Measurements from ENCODE around the gene FAM13B.
"Not testable (repeated sequence)": the region's sequence is repeated elsewhere in the genome, so short reads cannot be mapped to it uniquely, and the experiment has no call there.

The FAM13B gene

DNA sequence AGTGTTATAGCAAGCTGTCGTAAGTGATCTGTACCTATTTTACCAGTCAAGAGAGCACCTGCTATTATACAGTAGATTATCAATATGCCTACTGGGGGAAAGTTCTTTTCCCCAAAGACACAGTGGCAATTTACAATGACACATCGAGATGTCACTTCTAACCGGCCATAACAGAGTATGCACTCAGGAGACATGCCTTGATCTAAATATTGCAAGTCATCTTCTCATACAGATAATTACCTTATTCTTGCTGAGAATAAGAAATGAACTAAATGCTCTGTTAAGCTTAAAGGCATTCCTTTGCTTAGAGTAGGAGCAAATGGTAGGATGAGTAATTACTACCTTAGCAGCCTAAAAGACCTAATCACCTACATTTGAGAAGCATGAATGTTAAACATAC, 72.1 kb downstream of the FAM13B start:
- no peak for DNase-seq (ENCODE audit: low read depth)

DNA sequence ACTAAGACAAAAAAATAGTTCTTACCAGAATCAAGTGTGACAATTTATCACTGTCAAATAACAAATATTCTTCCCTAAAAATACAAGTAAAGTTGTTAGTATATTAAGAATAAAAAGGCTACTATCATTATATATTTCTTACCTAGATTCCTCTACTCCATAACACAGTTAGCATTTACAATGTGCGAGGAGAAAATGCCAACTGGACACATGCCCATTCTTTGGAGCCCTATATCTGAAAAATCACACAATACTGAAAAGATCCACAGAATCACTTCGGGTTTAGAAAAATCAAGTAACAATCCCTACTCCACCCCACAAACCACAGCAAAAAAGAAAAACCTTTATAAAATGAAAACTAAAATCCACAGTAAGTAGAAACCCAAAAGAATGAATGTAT, 72.7 kb downstream of the FAM13B start:
- no peak for DNase-seq (ENCODE audit: low read depth)

DNA sequence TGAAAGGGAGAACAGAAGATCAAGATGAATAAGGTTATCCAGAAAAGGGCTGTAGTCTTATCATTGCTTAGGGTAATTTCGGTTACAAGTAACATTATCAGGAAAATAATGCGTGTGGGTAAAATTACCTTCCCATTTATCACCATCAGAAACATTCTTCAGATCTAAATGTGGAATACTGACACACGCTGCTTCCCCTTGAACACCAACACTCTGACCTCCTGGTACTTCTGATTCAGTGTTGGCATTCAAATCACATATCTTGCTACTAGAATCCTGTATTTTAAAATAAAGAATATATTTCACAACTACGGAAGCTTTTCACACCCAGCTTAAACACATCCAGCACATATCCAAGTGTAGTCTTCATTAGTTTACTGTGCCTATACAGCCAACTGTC, 73.4 kb downstream of the FAM13B start:
- no peak for DNase-seq (ENCODE audit: low read depth)

DNA sequence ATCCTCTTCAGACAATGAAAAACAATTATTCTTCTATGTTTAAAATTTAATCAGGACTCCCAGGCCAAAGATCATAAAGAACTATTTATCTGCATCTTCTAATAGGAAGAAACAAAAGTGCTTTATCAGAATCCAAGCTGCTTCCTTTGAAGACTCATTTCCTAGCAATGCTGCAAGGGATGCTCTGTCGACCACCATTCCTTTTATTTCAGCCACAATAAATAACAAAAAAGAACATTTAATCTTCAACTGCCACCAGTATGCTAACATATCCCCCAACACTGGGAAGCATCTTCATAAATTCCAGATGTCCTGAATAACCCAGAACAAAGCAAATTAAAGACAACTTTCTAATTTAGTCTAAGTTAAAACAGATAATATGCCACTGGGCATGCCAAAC, 74.9 kb downstream of the FAM13B start:
- DNase-seq (ENCODE audit: low read depth), result no peak

DNA sequence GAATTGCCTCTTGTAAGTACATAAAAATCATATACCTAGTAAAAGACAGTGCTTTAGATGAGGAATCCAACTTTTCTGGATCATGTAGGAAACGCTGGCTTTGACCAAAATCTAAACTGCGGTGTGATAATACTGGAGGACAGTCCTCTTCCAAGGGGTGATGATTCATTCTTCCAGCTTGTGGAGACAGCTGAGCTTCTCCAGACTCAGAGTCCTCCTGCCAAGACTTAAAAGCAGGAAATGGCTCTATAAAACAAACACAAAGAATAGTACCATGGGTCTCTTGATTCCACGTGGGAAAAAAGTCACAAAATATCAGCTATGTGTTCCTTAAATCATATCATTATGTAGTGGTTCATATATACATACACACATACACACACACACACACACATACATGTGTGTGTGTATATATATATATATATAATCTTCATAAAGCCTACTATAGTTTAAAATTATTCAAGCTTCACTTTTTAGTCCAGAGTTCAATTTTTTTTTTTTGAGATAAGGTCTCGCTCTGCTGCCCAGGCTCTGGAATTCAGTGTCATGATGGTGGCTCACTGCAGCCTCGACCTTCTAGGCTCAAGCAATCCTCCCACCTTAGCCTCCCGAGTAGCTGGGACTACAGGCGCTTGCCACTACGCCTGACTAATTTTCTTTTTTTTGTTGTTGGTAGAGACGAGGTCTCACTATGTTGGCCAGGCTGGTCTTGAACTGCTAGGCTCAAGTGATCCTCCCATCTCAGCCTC, 78.6 kb downstream of the FAM13B start:
- no peak for DNase-seq (ENCODE audit: low read depth)

DNA sequence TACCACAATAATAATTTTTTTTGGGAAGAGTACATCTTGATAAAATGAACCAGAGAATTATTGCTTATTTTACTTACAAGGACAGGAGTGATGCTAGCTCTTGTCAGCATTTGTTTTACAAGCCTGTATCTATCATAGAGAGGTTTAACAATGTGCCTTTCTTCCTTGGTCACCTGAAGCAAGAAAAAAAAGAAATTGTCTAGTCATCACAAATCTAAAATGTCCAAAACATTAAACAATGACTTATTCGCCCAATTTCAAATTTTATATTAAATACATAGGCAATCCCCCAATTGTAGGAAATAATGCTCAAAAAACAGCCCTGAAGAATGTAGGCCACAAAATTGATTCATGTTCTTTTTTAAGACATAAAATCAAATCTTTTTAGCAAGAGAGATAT, 87.1 kb downstream of the FAM13B start:
- no peak for DNase-seq (ENCODE audit: low read depth)

DNA sequence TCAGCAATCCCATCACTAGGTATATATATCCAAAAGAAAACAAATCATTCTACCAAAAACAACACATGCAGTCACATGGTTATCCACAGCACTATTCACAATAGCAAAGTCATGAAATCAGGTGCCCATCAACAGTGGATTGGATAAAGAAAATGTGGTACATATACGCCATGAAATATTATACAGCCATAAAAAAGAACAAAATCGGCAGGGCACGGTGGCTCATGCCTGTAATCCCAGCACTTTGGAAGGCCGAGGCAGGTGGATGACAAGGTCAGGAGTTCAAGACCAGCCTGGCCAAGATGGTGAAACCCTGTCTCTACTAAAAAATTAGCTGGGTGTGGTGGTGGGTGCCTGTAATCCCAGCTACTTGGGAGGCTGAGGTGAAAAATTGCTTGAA, 88.6 kb downstream of the FAM13B start:
- not testable (repeated sequence) for DNase-seq (ENCODE audit: low read depth)

DNA sequence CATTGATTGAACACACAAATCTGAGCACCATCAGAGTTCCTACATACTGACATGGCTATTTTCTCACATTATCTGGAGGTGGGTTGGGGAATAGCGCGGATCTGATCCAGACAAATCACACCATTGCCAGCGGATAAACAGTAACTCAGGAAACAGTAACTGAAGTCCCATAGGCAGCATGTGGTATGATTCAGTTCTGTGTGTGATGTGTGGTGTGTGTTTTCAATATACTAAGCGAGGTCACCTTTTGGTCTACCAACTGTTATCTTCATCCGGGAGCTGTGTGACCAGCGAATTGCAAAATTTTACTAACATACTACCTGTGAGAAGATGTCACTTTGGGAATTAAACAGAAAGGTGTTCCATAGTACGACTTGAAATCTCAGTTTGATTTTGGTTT, 93.5 kb downstream of the FAM13B start:
- DNase-seq (ENCODE audit: low read depth), result no peak

DNA sequence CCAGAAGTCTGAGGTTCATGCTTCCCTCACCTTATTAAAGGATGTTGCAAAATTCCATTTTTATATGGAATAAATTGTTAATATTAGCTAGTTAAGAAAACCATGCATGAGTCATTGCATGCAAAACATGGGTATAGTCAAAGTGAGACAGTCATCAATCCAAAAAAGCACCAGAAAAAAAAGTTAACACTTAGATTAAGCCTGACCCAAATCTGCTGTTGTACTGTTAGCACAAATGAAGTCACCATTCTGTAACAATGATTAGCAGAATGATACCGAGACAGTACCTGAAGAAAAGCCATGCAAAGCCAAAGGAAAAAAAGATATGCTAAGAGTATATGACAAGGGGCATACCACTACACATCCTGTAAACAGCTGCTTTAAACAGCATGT, 94.1 kb downstream of the FAM13B start:
- DNase-seq (ENCODE audit: low read depth), result no peak

DNA sequence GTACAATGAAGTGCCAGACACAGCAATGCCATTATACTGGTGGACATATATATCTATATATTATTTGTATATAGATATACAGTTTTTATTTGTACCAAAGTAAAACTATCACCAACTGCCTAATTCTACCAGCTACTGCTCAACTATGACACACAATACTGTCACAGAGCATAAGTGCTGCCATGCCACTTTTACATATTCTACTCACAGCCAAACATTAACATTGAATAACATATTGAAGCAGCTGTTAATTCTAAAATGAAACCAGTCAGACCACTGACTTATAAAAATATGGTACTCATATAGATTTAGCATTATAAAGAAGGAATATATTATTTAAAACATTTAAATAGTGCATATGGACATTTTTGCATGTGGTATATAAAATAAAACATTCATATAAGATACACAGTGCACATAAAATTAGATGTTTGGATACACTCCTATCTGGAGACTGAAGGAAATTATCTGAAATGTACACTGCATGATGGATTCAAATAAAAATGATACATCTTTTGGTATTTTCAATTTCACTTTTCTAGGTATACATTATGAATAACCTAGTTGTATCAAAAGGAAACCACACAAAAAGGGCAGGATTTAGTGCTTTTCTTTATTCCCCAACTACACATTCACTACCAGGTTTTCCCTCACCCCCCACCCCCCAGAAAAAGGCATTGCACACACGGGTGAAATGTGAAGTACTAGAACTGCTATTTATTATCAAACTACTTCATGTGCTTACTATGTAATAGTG, 94.7 kb downstream of the FAM13B start:
- DNase-seq (ENCODE audit: low read depth), result no peak

DNA sequence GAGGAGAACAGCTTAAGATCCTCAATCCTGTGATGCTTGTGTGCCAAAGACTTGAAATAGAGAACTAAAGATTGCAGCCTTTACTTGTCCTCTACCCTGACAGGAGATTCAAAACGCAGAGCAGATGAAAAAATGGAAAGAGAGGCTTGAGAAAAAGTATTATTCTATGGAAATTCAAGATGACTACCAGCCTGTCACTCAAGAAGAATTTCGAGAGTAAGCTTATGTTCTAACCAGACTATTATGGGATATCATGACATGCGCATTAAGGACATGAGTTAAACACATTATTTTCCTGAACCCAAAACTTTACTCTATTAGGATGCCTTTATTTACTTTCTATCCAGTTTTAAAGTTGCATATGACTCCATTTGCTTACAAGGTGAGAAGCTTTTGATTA, 97.2 kb downstream of the FAM13B start:
- DNase-seq (ENCODE audit: low read depth), result no peak

DNA sequence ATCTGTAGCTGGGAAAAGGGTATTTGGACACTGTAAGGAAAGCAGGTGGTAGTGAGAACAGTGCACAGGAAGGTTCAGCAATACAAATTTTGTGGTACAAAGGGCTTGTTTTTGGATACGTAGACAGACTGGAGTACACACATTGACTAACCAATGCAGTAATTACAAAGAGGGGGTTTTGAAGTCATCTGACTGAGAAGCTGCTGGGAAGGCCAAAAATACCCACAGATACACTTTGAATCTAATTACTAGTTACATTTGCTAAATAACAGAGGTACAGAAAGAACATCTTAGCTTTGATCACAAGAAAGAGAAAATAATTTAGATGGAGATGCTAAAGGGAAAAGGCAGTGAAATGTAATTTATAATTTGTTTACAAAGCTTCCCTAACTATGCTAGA, 97.7 kb downstream of the FAM13B start:
- DNase-seq (ENCODE audit: low read depth), result no peak

DNA sequence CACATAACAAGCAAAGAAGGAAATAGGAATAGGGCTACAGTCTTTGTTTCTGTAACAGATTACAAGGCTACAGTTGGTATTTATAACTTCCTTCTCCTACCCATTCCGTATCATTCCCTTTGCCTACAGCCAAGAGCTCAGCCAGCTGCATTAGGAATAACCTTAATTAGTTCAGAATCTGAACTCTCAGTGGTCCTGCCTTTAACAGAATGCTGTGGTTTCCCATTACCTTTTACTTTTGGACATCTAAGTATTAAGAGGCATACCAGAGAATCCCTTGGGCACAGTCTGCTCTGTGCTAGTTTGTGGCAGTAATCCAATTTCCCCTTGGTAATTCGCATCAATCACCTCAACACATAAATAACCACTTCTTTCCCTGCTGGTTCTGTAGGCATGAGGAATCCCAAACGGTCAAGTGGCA, 99.4 kb downstream of the FAM13B start:
- no peak for DNase-seq (ENCODE audit: low read depth)

DNA sequence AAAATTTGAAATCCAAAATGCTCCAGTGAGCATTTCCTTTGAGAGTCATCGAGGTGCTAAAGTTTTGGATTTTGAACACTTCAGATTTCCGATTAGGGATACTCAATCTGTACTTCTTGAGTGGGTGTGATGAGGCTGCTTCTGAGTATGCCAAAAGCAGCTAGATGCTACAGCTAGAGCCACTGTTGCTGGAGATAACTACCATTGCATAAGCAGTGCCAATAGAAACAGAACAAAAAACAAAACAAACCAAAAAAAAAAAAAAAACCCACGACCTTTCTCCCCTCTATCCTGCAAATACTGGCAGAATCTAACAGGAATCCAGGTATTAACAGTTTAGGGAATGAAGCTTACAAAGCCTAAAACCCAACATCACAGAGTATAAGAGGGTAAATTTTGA, 100.1 kb downstream of the FAM13B start:
- DNase-seq (ENCODE audit: low read depth), result no peak

DNA sequence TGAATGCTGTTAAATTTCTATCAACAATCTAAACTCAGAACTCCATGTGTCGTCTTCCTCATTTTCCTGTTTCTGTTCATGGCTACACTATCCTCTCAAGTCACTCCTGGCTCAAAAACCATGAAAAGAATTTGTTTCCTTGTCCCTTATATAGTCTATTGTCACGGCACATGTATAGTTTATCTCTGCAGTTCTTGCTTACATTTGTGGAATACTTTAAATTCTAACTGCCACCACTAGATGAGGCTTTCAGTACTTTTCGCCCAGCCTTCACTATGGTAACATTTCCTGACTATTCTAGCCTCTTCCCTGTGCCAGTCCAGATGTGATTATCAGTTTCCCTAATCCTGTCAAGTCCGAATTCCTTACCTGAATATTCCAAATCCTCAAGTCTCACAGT, 109.0 kb downstream of the FAM13B start:
- no peak for DNase-seq (ENCODE audit: low read depth)

DNA sequence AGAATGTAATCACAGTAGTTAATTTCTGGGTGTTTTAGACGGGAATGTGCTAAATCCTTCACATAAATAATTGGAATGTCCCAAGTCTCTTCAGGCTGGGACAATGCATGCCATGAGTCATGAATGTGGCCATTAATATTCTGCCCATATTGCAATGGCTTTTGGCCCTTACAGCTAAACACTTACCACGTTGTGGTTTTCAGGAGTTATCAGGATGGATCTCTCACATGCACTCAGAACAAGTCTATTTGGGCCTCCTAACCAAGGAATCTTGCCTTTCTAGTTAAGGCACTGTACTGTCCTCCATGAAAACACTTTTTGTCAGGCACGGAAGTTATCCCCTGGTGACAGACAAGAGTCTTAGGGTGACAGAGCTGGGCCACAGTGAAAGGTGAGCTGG, 110.9 kb downstream of the FAM13B start:
- no peak for DNase-seq (ENCODE audit: low read depth)

DNA sequence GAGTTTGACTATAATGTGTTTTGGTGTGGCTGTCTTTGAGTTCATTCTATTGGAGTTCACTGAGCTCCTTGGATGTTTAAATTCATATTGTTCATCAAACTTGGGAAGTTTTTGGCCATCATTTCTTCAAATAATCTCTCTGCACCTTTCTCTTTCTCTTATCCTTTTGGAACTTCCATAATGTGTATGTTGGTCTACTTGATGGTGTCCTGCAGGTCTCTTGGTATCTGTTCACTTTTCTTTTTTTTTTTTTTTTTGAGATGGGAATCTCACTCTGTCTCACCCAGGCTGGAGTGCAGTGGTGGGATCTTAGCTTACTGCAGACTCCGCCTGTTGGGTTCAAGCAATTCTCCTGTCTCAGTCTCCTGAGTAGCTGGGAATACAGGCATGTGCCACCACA, 116.0 kb downstream of the FAM13B start:
- no peak for DNase-seq (ENCODE audit: low read depth)

DNA sequence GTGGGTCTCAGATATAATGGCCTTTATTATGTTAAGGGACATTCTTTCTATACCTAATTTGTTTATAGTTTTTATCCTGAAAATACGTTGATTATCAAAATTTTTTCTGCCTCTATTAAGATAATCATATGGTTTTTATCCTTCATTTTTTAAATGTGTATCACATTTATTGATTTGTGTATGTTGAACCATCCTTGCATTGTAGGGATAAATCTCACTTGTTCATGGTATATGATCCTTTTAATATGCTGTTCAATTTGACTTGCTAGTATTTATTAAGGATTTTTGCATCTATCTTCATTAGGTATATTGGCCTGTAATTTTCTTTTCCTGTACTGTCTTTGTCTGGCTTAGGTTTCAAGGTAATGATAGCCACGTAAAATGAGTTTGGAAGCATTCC, 118.1 kb downstream of the FAM13B start:
- no peak for DNase-seq (ENCODE audit: low read depth)

DNA sequence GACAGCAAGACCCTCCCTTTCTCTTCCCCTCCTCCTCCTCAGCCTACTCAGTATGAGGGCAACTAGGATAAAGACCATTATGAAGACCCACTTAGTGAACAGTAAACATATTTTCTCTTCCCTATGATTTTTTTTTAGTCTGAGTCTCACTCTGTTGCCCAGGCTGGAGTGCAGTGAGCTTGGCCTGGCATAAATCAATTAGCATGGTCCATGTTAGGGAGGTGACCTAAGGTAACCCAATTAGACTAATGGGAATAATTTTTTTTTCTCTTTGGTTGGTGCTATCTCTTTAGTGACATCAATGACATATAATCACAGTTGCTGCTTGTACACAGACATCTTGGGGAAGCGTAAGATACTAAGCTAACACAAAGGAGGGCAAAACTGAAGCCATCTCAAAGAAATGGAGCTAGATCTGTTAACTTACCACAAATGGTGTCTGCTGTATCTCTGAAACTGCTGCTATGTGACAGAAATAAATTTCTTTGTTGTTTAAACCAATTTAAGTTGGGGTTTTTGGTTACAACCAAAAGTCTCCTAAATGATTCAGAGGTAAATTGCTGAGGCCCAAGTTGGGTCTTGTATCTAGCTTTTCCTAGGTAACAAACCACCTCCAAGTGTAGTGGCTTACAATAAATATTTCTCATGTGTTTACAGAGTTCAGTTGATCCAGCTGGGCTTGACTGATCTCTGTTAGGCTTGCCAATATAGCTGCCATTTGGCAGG, 130.3 kb downstream of the FAM13B start:
- no peak for DNase-seq (ENCODE audit: low read depth)

DNA sequence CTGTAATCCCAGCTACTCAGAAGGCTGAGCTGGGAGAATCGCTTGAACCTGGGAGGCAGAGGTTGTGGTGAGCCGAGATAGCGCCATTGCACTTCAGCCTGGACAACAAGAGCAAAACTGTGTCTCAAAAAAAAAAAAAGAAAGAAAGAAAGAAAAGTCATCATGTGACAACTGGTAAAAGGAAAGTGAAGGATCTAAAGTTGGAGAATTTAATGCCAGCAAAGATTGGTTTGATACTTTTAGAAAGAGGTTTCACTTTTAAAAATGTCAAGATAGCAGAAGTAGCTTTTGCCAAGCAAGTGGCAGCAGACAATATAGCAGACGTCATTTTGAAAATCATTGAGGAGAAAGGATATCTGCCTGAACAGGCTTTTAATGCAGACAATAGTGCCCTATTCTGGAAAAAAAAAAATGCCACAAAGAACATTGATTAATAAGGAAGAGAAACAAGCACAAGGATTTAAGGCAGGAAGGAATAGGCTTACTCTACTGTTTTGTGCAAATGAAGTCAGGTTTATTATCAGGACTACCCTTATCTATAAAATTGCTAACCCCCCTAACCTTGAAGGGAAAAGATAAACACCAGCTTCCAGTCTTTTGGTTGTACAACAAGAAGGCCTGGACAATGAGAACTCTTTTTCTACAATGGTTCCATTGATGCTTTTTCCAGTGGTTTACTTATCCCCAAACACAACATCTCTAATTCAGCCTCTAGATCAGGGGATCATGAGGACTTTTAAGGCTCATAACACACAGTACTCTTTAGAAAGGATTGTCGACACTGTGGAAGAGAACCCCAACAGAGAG, 131.7 kb downstream of the FAM13B start:
- DNase-seq (ENCODE audit: low read depth), result no peak

DNA sequence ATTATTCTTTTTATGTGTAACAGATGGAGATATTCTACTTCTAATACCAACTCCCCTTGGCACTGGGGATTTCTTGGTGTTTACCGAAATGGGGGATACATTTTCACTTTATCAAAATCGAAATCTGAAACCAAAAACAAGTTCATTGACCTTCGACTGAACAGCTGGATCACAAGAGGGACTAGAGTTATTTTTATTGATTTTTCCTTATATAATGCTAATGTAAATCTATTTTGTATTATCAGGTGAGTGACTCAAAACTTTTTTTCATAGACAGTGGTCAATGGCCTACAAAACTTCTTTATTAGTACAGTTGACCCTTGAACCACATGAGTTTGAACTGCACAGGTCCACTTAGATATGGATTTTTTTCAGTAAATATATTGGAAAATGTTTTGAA, 133.4 kb downstream of the FAM13B start:
- no peak for DNase-seq (ENCODE audit: low read depth)

DNA sequence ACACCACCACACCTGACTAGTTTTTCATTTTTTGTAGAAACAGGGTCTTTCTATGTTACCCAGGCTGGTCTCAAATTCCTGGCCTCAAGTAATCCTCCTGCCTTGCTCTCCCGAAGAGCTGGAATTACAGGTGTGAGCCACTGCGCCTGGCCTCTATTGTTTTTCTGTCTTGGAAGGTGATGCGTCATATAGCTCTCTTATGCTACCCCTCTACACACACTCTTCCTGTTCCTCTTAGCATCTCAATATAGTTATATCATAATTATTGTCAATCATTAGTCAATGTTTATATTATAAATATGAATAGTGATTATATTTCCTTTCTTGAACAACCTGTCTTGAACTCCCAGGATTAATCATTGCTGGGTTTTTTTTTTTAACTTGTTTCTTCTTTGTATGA, 136.3 kb downstream of the FAM13B start:
- no peak for DNase-seq (ENCODE audit: low read depth)
